ENCODE data around the gene ATP6V0D1.

Gene ATP6V0D1

GRCh38 chr16:67461600-67462278, 19.2 kb downstream of the ATP6V0D1 start:
- Histone ChIP-seq H3K27ac (no peak overlapping the region), H3K4me1 (peaks cover 39 to 100% (median 86%) of the 10 kb centered on the region in 10 experiments)
- no peak for TF ChIP-seq Cebpa-rat (IDR thresholded peaks at IDR 0.05)

GRCh38 chr16:67460961-67461360, 20.0 kb downstream of the ATP6V0D1 start:
- no peak for TF ChIP-seq Cebpa-rat (IDR thresholded peaks at IDR 0.05)
- no peaks in the 10 kb centered on the region for H3K27me3 ChIP-seq
- no peak overlapping the region for H3K4me3 ChIP-seq
- peaks cover 99 to 100% (median 100%) of the 10 kb centered on the region in 11 experiments for H4K20me1 ChIP-seq
- peaks cover 39 to 100% (median 85%) of the 10 kb centered on the region in 10 experiments for H3K4me1 ChIP-seq
- H3K9ac ChIP-seq, result peak overlapping the region in 4 of 11 experiments; percentile 9 to 61 (median 38); a peak in 3 of 22 replicates
- H3K27ac ChIP-seq, result no peak overlapping the region
- H3K9me3 ChIP-seq (replicated peaks in 1 of 11), result no peaks in the 10 kb centered on the region
- peak overlapping the region in 5 of 11 experiments; percentile 47 to 81 (median 63); a peak in 10 of 22 replicates for H3K4me2 ChIP-seq
- H3K36me3 ChIP-seq, result peaks cover 5 to 99% (median 92%) of the 10 kb centered on the region in 11 experiments; a peak in 20 of 22 replicates

More at GRCh38 chr16:67461600-67462278, 19.2 kb downstream of the ATP6V0D1 start:
- Histone ChIP-seq H3K36me3 (peaks cover 5 to 99% (median 84%) of the 10 kb centered on the region in 11 experiments; a peak in 20 of 22 replicates), H3K9me3 (replicated peaks in 1 of 11) (no peaks in the 10 kb centered on the region), H4K20me1 (peaks cover 99 to 100% (median 100%) of the 10 kb centered on the region in 11 experiments), H3K4me3 (no peak overlapping the region), H3K27me3 (no peaks in the 10 kb centered on the region), H3K9ac (peak overlapping the region in 4 of 11 experiments; percentile 20 to 62 (median 47); a peak in 3 of 22 replicates), H3K4me2 (peak overlapping the region in 4 of 11 experiments; percentile 47 to 81 (median 71); a peak in 8 of 22 replicates)

- H3K4me1 ChIP-seq, result peaks cover 37 to 99% (median 81%) of the 10 kb centered on the region in 10 experiments
- peaks cover 5 to 100% (median 93%) of the 10 kb centered on the region in 11 experiments; a peak in 20 of 22 replicates for H3K36me3 ChIP-seq
- H3K4me2 ChIP-seq, result peak overlapping the region in 10 of 11 experiments; percentile 32 to 81 (median 50); a peak in 16 of 22 replicates
- H3K27ac ChIP-seq, result peak overlapping the region in 2 of 11 experiments; percentile 21 to 52; a peak in 2 of 22 replicates
- TF ChIP-seq Cebpa-rat (IDR thresholded peaks at IDR 0.05), result no peak
- peaks cover 100% of the 10 kb centered on the region in 11 experiments for H4K20me1 ChIP-seq
- H3K4me3 ChIP-seq, result no peak overlapping the region
- H3K9me3 ChIP-seq (replicated peaks in 1 of 11), result no peaks in the 10 kb centered on the region
- H3K9ac ChIP-seq, result peak overlapping the region in 6 of 11 experiments; percentile 0 to 61 (median 37); a peak in 5 of 22 replicates
- H3K27me3 ChIP-seq, result no peaks in the 10 kb centered on the region
Observed at GRCh38 chr16:67460168-67460567, 20.8 kb downstream of the ATP6V0D1 start.

GRCh38 chr16:67459861-67460150, 21.2 kb downstream of the ATP6V0D1 start:
- H3K9ac ChIP-seq, result peak overlapping the region in 8 of 11 experiments; percentile 0 to 61 (median 25); a peak in 8 of 22 replicates
- H3K4me1 ChIP-seq, result peaks cover 37 to 99% (median 79%) of the 10 kb centered on the region in 10 experiments; a peak in 19 of 20 replicates
- H3K36me3 ChIP-seq, result peaks cover 5 to 100% (median 90%) of the 10 kb centered on the region in 11 experiments; a peak in 20 of 22 replicates
- H4K20me1 ChIP-seq, result peaks cover 100% of the 10 kb centered on the region in 11 experiments
- H3K9me3 ChIP-seq (replicated peaks in 1 of 11), result no peaks in the 10 kb centered on the region
- no peak overlapping the region for H3K4me3 ChIP-seq
- TF ChIP-seq Cebpa-rat (IDR thresholded peaks at IDR 0.05), result no peak
- H3K27ac ChIP-seq, result peak overlapping the region in 3 of 11 experiments; percentile 10 to 52 (median 21); a peak in 2 of 22 replicates
- H3K4me2 ChIP-seq, result peak overlapping the region; percentile 19 to 81 (median 50); a peak in 20 of 22 replicates
- no peaks in the 10 kb centered on the region for H3K27me3 ChIP-seq

- Histone ChIP-seq H3K9ac (peak overlapping the region in 8 of 11 experiments; percentile 1 to 61 (median 25); a peak in 10 of 22 replicates), H3K36me3 (peaks cover 5 to 100% (median 90%) of the 10 kb centered on the region in 11 experiments; a peak in 20 of 22 replicates), H3K9me3 (replicated peaks in 1 of 11) (no peaks in the 10 kb centered on the region), H3K4me3 (no peak overlapping the region), H3K27me3 (no peaks in the 10 kb centered on the region), H3K4me2 (peak overlapping the region; percentile 19 to 81 (median 50); a peak in 20 of 22 replicates), H3K27ac (peak overlapping the region in 3 of 11 experiments; percentile 10 to 52 (median 21); a peak in 4 of 22 replicates), H3K4me1 (peaks cover 33 to 97% (median 73%) of the 10 kb centered on the region in 10 experiments; a peak in 19 of 20 replicates), H4K20me1 (peaks cover 100% of the 10 kb centered on the region in 11 experiments)
- TF ChIP-seq Cebpa-rat (IDR thresholded peaks at IDR 0.05), result no peak
Observed at GRCh38 chr16:67459066-67459860, 21.7 kb downstream of the ATP6V0D1 start.

- Histone ChIP-seq H3K4me1 (peaks cover 33 to 86% (median 69%) of the 10 kb centered on the region in 10 experiments; a peak in 19 of 20 replicates), H3K27ac (peak overlapping the region in 2 of 11 experiments; percentile 4 to 15; a peak in 2 of 22 replicates), H3K4me2 (peak overlapping the region in 4 of 11 experiments; percentile 17 to 81 (median 48); a peak in 5 of 22 replicates), H3K4me3 (no peak overlapping the region), H3K9ac (peak overlapping the region in 8 of 11 experiments; percentile 5 to 61 (median 43); a peak in 13 of 22 replicates), H3K27me3 (no peaks in the 10 kb centered on the region), H4K20me1 (peaks cover 98 to 100% (median 100%) of the 10 kb centered on the region in 11 experiments), H3K9me3 (replicated peaks in 1 of 11) (no peaks in the 10 kb centered on the region), H3K36me3 (peaks cover 9 to 100% (median 92%) of the 10 kb centered on the region in 11 experiments; a peak in 21 of 22 replicates)
- TF ChIP-seq Cebpa-rat (IDR thresholded peaks at IDR 0.05), result no peak
Observed at GRCh38 chr16:67458121-67458641, 22.8 kb downstream of the ATP6V0D1 start.

GRCh38 chr16:67457611-67458010, 23.3 kb downstream of the ATP6V0D1 start:
- no peak overlapping the region for H3K4me3 ChIP-seq
- no peaks in the 10 kb centered on the region for H3K27me3 ChIP-seq
- TF ChIP-seq Cebpa-rat (IDR thresholded peaks at IDR 0.05), result no peak
- H3K36me3 ChIP-seq, result peaks cover 14 to 100% (median 92%) of the 10 kb centered on the region in 11 experiments; a peak in 21 of 22 replicates
- H3K9me3 ChIP-seq (replicated peaks in 1 of 11), result no peaks in the 10 kb centered on the region
- H3K4me1 ChIP-seq, result peaks cover 33 to 80% (median 63%) of the 10 kb centered on the region in 10 experiments; a peak in 19 of 20 replicates
- H3K27ac ChIP-seq, result peak overlapping the region in 2 of 11 experiments; percentile 4 to 15; a peak in 2 of 22 replicates
- peak overlapping the region in 3 of 11 experiments; percentile 17 to 81 (median 79); a peak in 4 of 22 replicates for H3K4me2 ChIP-seq
- H3K9ac ChIP-seq, result peak overlapping the region in 7 of 11 experiments; percentile 5 to 61 (median 52); a peak in 8 of 22 replicates
- H4K20me1 ChIP-seq, result peaks cover 98 to 100% (median 100%) of the 10 kb centered on the region in 11 experiments

All from BLaER1 treated with 17β-estradiol and CSF1 and Interleukin-3, amounts not matched to agents 10 nM and 100 nM (cell line).